Neural progenitor cell (in vitro differentiated cells): ENCODE data around the gene ZNF577.

ENCODE experiments used
- EZH2 ChIP-seq: fragments of 200-600 bp; sonication (generic); IDR thresholded peaks from 2 replicates; pipeline ENCODE4 v1.6.1; 2017; ENCODE audit warnings: antibody characterized with exemption, mild to moderate bottlenecking, moderate library complexity
- TF ChIP-seq, protein P1 (sequence below): fragments of 200-600 bp; sonication (generic); IDR thresholded peaks from 2 replicates; pipeline ENCODE4 v1.5.1; 2017; ENCODE audit warnings: antibody characterized with exemption, mild to moderate bottlenecking

DNA sequence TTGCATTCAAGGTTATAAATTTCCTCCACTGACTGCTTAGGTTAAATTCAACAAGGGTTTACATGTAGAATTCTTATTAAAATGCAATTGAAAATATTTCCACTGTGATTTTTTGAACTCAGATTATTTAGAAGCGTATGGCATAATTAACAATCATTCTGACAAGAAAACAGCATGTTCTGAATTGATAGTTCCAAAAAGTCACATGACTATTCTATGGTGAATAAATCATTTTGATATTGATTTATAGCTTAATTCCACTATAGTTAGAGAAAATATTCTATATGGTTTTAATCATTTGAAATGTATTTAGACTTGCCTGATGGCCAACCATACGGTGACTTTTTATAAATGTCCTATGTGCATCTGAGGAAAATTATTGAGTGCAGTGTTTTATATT is 3.0 kb downstream of the ZNF577 start:
- TF ChIP-seq, protein P1, sequence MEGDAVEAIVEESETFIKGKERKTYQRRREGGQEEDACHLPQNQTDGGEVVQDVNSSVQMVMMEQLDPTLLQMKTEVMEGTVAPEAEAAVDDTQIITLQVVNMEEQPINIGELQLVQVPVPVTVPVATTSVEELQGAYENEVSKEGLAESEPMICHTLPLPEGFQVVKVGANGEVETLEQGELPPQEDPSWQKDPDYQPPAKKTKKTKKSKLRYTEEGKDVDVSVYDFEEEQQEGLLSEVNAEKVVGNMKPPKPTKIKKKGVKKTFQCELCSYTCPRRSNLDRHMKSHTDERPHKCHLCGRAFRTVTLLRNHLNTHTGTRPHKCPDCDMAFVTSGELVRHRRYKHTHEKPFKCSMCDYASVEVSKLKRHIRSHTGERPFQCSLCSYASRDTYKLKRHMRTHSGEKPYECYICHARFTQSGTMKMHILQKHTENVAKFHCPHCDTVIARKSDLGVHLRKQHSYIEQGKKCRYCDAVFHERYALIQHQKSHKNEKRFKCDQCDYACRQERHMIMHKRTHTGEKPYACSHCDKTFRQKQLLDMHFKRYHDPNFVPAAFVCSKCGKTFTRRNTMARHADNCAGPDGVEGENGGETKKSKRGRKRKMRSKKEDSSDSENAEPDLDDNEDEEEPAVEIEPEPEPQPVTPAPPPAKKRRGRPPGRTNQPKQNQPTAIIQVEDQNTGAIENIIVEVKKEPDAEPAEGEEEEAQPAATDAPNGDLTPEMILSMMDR = no peak
- no peak for TF ChIP-seq EZH2
